HG03565 (cell line): ENCODE measurements around the gene C9orf153.
"Not testable (repeated sequence)": the region's sequence is repeated elsewhere in the genome, so short reads cannot be mapped to it uniquely, and the experiment has no call there.

Experiments
- ATAC-seq: cut with Tn5 transposase; IDR thresholded peaks from one replicate; pipeline ENCODE4 v1.9.1; 2021; ENCODE audit warnings: mild to moderate bottlenecking, moderate library complexity; ENCODE audit not compliant: unreplicated experiment

Gene C9orf153

DNA sequence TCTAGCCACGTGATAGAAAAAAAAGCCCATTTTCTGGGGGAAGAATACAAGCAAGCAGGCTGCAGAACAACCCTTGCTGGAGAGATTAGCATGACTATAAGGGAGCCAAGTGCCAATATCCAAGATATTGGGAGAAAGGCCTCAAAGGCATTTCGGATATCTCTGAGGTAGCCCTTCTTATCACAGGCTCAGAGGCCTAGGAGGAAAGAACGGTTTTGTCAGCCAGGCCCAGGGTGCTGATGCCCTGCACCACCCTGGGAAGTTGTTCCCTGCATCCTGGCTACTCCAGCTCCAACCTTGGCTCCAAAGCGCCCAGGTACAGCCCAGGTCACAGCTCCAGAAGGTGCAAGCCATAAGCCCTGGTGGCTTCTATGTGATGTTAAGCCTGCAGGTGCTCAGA is 66.4 kb downstream of the C9orf153 start:
- ATAC-seq: no peak

DNA sequence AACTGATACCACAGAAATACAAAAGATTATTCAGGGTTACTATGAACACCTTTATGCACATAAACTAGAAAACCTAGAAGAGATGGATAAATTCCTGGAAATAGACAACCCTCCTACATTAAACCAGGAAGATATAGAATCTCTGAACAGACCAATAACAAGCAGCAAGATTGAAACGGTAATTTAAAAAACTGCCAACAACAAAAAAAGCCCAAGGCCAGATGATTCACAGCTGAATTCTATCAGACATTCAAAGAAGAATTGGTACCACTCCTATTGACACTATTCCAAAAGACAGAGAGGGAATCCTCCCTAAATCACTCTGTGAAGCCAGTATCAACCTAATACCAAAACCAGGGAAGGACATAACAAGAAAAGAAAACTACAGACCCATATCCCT is 68.8 kb downstream of the C9orf153 start:
- not testable (repeated sequence) for ATAC-seq

DNA sequence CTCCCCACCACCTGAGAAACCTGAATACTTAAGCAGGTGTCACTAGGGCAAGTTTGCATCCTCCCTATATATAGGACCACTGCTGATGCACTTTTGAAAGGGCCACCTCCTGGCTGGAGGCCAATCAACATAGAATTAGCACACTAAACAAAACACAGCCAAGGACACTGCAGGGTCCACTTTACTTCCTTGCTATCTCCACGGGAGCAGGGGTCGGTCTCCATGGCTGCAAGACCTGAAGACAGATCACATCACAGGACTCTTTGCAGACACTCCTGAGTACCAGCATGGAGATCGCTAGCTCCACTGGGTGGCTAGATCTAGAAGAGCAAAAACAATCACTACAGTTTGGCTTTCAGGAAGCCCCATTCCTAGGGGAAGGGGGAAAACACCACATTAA is 72.3 kb downstream of the C9orf153 start:
- no peak for ATAC-seq

DNA sequence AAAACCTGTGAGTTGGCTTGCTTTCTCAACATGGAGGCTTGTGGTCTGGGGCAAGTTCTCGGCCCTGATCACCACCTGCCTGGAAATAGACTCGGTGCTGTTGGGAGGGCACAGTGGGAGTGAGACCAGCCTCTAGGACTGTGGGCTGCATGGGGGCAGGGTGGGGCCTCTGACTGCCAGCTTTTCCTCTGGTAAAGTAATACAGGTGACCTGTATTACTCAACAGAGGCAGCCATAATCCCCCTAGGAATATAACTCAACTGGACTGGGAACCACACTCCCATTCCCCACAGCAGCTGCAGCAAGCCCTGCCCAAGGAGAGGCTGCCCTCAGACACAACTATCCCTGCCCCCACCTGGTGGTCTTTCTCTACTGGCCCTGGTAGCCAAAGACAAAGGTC is 72.8 kb downstream of the C9orf153 start:
- ATAC-seq: no peak

DNA sequence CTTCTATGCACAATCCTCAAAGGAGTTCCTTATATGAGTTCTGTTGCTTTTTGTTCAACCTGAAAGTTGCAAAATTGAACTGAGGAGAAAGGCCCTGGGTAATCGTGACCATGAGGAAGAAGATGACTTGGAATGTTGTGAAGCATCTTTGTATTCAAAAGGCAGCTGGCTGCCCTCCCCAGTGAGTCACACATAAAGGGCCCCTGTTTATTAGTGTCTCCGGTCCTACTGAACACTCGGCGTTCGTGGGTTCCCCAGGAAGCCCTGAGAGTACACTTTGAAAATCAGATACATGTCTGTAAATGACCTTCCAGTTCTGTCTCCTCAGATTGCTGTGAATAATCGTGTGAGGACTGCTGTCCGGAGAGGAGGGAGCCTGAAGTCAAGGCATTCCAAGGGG is 73.6 kb downstream of the C9orf153 start:
- no peak for ATAC-seq

DNA sequence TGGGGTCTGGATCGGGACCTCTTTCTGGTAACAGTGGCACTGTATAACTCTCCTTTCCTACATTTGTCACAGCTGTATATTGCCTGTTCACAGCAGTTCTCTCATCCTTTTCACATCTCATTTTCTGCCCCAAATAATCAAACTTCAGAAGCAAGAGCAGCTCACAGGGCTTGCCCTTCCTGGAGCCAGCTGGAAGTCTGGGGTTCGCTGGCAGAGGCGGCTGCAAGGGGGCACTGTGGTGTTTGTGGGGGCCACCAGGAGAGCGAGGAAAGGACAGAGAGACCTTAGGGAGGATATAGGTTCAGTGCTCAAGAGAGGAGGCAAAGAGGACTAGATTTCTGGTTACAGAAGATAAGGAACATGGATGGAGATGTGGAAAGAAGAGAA is 75.3 kb downstream of the C9orf153 start:
- ATAC-seq: no peak

DNA sequence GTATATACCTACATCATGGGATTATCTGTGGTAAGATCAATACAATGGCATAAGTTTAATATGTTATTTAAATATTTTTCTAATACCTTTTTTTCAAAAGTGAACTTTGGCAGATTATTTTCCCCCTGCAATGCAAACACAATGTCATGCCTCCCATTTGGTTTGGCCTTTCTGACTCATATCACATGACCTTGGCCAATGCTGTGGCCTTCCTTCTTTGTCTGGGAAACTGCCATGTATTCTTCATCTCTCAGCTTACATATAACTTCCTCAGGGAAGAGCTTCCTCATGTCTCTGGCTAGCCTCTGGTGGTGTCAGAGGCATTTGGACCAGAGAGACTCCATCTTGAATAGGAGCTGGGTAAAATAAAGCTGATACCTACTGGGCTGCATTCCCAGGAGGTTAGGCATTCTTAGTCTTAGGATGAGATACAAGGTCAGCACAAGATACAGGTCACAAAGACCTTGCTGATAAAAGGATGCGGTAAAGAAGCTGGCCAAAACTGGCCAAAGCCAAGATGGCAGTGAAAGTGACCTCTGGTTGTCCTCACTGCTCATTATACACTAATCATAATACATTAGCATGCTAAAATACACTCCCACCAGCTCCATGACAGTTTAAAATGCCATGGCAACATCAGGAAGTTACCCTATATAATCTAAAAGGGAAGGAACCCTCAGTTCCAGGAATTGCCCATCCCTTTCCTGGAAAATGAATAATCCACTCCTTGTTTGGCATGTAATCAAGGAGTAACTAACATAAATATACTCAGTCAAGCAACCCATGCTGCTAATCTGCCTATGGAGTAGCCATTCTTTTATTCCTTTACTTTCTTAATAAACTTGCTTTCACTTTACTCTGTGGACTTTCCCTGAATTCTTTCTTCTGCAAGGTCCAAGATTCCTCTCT is 76.0 kb downstream of the C9orf153 start:
- no peak for ATAC-seq

DNA sequence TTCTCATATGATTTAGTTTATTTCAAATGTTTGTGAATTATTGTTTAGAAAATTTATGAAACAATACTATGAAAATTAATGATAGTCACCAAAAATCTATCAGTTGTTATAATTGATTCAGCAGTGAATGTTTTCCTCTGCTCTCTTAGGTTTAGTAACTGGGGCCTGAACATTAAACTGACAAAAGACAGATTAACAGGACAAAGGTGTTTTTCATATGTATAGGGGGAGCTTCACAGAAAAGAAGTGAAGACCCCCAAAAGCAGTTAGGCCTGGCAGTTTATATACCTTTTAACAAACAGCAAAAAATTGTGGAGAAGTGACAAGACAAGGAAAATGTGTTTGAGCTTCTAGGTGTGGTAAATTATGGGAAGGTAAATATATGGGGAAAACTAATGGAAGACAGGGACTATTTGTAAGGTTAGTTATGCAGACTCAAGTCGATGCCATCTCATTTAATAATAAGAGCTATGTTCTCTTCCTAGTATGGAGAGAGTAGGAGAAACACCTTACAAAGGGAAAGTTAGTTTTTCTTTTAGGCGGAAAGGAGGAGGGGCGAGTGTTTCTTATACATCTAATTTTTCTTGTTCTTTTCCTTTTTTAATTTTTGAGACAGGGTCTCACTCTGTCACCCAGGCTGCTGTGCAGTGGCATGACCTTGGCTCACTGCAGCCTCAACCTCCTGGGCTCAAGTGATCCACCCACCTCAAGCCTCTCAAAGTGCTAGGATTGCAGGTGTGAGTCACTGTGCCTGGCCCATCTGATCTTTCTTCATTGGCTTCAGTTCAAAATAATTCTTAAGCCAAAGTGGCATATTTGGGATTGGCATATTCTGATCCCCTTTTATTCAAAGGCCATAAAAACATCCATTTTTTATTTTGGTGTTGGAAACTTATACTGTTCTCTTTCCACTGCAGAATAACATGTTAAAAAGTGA is 77.8 kb downstream of the C9orf153 start:
- no peak for ATAC-seq

DNA sequence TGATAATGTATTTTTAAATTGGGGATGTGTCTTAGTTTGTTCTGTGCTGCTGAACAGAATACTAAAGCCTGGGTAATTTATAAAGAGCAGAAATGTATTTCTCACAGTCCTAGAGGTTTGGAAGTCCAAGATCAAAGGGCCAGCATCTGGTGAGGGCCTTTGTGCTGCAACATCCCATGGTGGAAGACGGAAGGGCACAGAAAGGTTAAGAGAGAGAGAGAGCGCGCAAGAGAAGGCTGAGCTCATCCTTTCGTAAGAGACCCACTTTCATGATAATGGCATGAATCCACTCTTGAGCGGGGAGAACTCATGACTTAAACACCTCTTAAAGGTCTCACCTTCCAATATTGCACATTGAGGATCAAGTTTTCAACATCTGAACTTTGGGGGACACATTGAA is 81.0 kb downstream of the C9orf153 start:
- no peak for ATAC-seq

DNA sequence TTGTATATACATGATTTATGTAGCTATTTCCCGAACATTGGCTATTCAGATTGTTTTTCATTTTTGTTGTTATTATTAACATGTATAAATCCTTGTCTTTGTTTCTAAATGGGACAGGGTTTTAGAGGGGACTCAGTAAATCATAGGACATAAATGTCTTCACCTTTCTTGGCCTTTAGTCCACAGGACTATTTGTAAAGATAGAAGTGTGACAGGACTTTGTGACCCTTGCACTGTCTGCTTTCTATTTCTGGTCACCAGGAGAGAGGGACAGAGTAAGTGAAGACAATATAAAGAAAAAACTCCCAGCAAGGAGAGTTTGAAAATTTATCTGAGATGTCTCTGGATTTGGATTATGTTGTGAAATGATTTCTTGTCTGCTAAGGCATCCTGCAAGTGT is 81.5 kb downstream of the C9orf153 start:
- ATAC-seq: no peak

DNA sequence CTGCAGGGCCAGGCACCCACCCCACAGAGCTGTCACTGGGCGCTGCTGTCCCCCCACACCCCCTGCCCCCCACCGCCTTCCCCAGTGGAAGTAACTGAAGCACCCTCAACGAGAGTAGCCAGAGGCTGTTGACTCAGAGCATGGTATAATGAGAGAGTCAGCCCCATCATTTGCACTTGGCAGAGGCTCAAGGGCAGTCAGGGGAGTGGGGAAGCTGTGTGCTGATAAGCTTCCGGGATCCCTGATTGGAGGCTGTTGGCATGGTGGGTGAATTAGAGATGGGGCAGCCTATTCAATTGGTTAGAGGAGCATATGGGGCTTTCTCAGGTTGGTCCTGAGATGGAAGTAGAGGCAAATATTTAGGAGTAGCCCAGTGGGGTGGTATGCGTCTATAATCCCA is 83.0 kb downstream of the C9orf153 start:
- no peak for ATAC-seq

DNA sequence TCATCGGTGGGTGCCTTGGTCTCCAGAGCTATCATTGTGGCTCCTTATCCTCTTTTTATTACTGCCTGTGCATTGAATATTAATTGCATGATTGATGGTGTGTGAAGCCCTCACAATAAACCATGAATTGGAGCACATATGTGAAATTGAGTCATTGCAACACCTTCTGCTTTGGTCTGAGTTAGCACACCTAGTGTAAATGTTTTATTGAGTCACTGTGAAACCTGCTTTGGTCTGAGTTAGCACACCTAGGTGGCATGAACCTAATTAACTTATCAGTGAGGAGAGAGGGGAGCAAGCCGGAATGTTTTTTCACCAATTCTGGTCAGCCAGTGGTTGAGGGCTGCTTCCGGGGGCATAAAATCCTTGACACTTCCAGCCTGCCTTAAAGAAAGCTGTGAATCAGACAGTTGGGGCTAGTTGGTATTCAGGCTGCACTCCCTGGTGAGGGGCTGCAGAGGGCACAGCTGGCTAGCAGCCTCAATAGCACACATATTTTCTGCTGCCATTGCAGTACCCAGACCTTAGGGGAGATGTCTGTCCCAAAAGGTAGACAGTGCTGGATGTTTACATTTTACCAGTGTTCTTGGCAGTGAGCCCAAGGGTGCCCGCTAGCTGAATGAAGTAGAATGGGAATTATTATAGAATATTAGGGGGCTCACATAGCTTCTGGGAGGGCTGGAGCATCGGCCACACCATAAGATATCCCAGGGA is 83.6 kb downstream of the C9orf153 start:
- ATAC-seq: no peak

DNA sequence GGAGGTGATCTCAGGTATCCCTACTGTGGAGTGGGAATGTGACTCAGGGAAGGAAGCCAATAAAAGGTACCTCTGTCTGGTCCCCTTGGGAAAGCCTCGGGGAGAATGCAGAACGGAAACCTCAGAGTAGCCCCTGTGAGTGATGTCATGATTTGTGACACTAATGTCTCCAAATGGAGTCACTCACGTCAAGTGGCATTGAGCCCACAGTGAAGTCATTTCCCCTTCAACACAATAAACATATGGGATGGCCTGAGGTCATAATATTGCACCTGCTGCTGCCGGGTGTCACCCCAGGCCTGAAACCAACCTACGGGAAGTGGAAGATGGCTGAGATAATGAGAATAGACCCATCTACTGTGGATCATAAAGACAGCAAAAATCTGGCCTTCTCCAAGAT is 84.2 kb downstream of the C9orf153 start:
- no peak for ATAC-seq
